ENCODE results near the gene MSMO1. TPM values are rescaled to one million over a fixed set of nuclear protein-coding genes. Genes with fewer than 3 reads are reported as not detected.

MSMO1 gene
- polyA plus RNA-seq, 1 donor: 145 TPM

- Histone ChIP-seq H3K27me3 (ENCODE audit: control insufficient read depth, insufficient read depth, low read length) (no peaks in the 10 kb centered on the region), H3K4me3 (ENCODE audit: low read length) (no peak overlapping the region), H3K9me3 (ENCODE audit: control insufficient read depth, low read depth, low read length) (no peaks in the 10 kb centered on the region), H3K27ac (ENCODE audit: low read length) (no peak overlapping the region), H3K4me1 (ENCODE audit: control insufficient read depth, insufficient read depth, low read length) (no peaks in the 10 kb centered on the region), H3K36me3 (ENCODE audit: control insufficient read depth, insufficient read depth, low read length) (peaks cover 8% of the 10 kb centered on the region)
- no CpG with 5 or more reads among the region's 2 CpGs for WGBS (ENCODE audit: insufficient coverage, low lambda C conversion rate)
- DNase-seq: no peak
Observed at GRCh38 chr4:165293927-165294649, 33.4 kb upstream of the MSMO1 start.

GRCh38 chr4:165294907-165295306 is 32.6 kb upstream of the MSMO1 start:
- DNase-seq: no peak
- WGBS (ENCODE audit: insufficient coverage, low lambda C conversion rate): 29% methylated on average over 1 of the region's 5 CpGs
- Histone ChIP-seq H3K4me1 (ENCODE audit: control insufficient read depth, insufficient read depth, low read length) (no peaks in the 10 kb centered on the region), H3K36me3 (ENCODE audit: control insufficient read depth, insufficient read depth, low read length) (peaks cover 11% of the 10 kb centered on the region), H3K27ac (ENCODE audit: low read length) (no peak overlapping the region), H3K9me3 (ENCODE audit: control insufficient read depth, low read depth, low read length) (no peaks in the 10 kb centered on the region), H3K4me3 (ENCODE audit: low read length) (no peak overlapping the region), H3K27me3 (ENCODE audit: control insufficient read depth, insufficient read depth, low read length) (no peaks in the 10 kb centered on the region)

GRCh38 chr4:165297626-165298025 is 29.8 kb upstream of the MSMO1 start:
- Histone ChIP-seq H3K27me3 (ENCODE audit: control insufficient read depth, insufficient read depth, low read length) (no peaks in the 10 kb centered on the region), H3K9me3 (ENCODE audit: control insufficient read depth, low read depth, low read length) (no peaks in the 10 kb centered on the region), H3K4me1 (ENCODE audit: control insufficient read depth, insufficient read depth, low read length) (no peaks in the 10 kb centered on the region), H3K27ac (ENCODE audit: low read length) (no peak overlapping the region), H3K4me3 (ENCODE audit: low read length) (no peak overlapping the region), H3K36me3 (ENCODE audit: control insufficient read depth, insufficient read depth, low read length) (peaks cover 11% of the 10 kb centered on the region)
- no CpG with 5 or more reads among the region's 8 CpGs for WGBS (ENCODE audit: insufficient coverage, low lambda C conversion rate)
- DNase-seq: no peak

GRCh38 chr4:165299399-165300060 is 27.9 kb upstream of the MSMO1 start:
- Histone ChIP-seq H3K4me1 (ENCODE audit: control insufficient read depth, insufficient read depth, low read length) (no peaks in the 10 kb centered on the region), H3K36me3 (ENCODE audit: control insufficient read depth, insufficient read depth, low read length) (peaks cover 11% of the 10 kb centered on the region), H3K4me3 (ENCODE audit: low read length) (no peak overlapping the region), H3K27ac (ENCODE audit: low read length) (no peak overlapping the region), H3K9me3 (ENCODE audit: control insufficient read depth, low read depth, low read length) (no peaks in the 10 kb centered on the region), H3K27me3 (ENCODE audit: control insufficient read depth, insufficient read depth, low read length) (no peaks in the 10 kb centered on the region)
- no peak for DNase-seq
- 100% methylated on average over 2 of the region's 5 CpGs for WGBS (ENCODE audit: insufficient coverage, low lambda C conversion rate)

- WGBS (ENCODE audit: insufficient coverage, low lambda C conversion rate): 57% methylated on average over 1 of the region's 1 CpG
- H3K4me3 ChIP-seq (ENCODE audit: low read length): no peak overlapping the region
- no peaks in the 10 kb centered on the region for H3K4me1 ChIP-seq (ENCODE audit: control insufficient read depth, insufficient read depth, low read length)
- no peak overlapping the region for H3K27ac ChIP-seq (ENCODE audit: low read length)
- H3K27me3 ChIP-seq (ENCODE audit: control insufficient read depth, insufficient read depth, low read length): no peaks in the 10 kb centered on the region
- DNase-seq: no peak
- H3K9me3 ChIP-seq (ENCODE audit: control insufficient read depth, low read depth, low read length): no peaks in the 10 kb centered on the region
- H3K36me3 ChIP-seq (ENCODE audit: control insufficient read depth, insufficient read depth, low read length): peaks cover 8% of the 10 kb centered on the region
Observed at GRCh38 chr4:165301833-165302232, 25.6 kb upstream of the MSMO1 start.

GRCh38 chr4:165302658-165303057 is 24.8 kb upstream of the MSMO1 start:
- no peak for DNase-seq
- H3K27me3 ChIP-seq (ENCODE audit: control insufficient read depth, insufficient read depth, low read length): no peaks in the 10 kb centered on the region
- H3K9me3 ChIP-seq (ENCODE audit: control insufficient read depth, low read depth, low read length): no peaks in the 10 kb centered on the region
- no peaks in the 10 kb centered on the region for H3K4me1 ChIP-seq (ENCODE audit: control insufficient read depth, insufficient read depth, low read length)
- WGBS (ENCODE audit: insufficient coverage, low lambda C conversion rate): 89% methylated on average over 1 of the region's 1 CpG
- H3K4me3 ChIP-seq (ENCODE audit: low read length): no peak overlapping the region
- H3K36me3 ChIP-seq (ENCODE audit: control insufficient read depth, insufficient read depth, low read length): peaks cover 8% of the 10 kb centered on the region
- H3K27ac ChIP-seq (ENCODE audit: low read length): no peak overlapping the region

- 100% methylated on average over 1 of the region's 1 CpG for WGBS (ENCODE audit: insufficient coverage, low lambda C conversion rate)
- DNase-seq: no peak
- Histone ChIP-seq H3K4me3 (ENCODE audit: low read length) (no peak overlapping the region), H3K27ac (ENCODE audit: low read length) (no peak overlapping the region), H3K4me1 (ENCODE audit: control insufficient read depth, insufficient read depth, low read length) (no peaks in the 10 kb centered on the region), H3K9me3 (ENCODE audit: control insufficient read depth, low read depth, low read length) (no peaks in the 10 kb centered on the region), H3K27me3 (ENCODE audit: control insufficient read depth, insufficient read depth, low read length) (no peaks in the 10 kb centered on the region), H3K36me3 (ENCODE audit: control insufficient read depth, insufficient read depth, low read length) (peaks cover 12% of the 10 kb centered on the region)
Observed at GRCh38 chr4:165308166-165308565, 19.3 kb upstream of the MSMO1 start.

- no peak for DNase-seq
- no peaks in the 10 kb centered on the region for H3K9me3 ChIP-seq (ENCODE audit: control insufficient read depth, low read depth, low read length)
- no peak overlapping the region for H3K27ac ChIP-seq (ENCODE audit: low read length)
- no CpG with 5 or more reads among the region's 2 CpGs for WGBS (ENCODE audit: insufficient coverage, low lambda C conversion rate)
- H3K27me3 ChIP-seq (ENCODE audit: control insufficient read depth, insufficient read depth, low read length): no peaks in the 10 kb centered on the region
- no peaks in the 10 kb centered on the region for H3K4me1 ChIP-seq (ENCODE audit: control insufficient read depth, insufficient read depth, low read length)
- no peak overlapping the region for H3K4me3 ChIP-seq (ENCODE audit: low read length)
- H3K36me3 ChIP-seq (ENCODE audit: control insufficient read depth, insufficient read depth, low read length): peaks cover 12% of the 10 kb centered on the region
Observed at GRCh38 chr4:165308606-165309005, 18.9 kb upstream of the MSMO1 start.

- Histone ChIP-seq H3K27me3 (ENCODE audit: control insufficient read depth, insufficient read depth, low read length) (no peaks in the 10 kb centered on the region), H3K4me1 (ENCODE audit: control insufficient read depth, insufficient read depth, low read length) (no peaks in the 10 kb centered on the region), H3K9me3 (ENCODE audit: control insufficient read depth, low read depth, low read length) (no peaks in the 10 kb centered on the region), H3K36me3 (ENCODE audit: control insufficient read depth, insufficient read depth, low read length) (peaks cover 16% of the 10 kb centered on the region), H3K27ac (ENCODE audit: low read length) (no peak overlapping the region), H3K4me3 (ENCODE audit: low read length) (no peak overlapping the region)
- WGBS (ENCODE audit: insufficient coverage, low lambda C conversion rate): 91% methylated on average over 3 of the region's 4 CpGs
- no peak for DNase-seq
Observed at GRCh38 chr4:165309456-165309855, 18.0 kb upstream of the MSMO1 start.

GRCh38 chr4:165312506-165312905 is 15.0 kb upstream of the MSMO1 start:
- H3K4me1 ChIP-seq (ENCODE audit: control insufficient read depth, insufficient read depth, low read length): no peaks in the 10 kb centered on the region
- no peak for DNase-seq
- peaks cover 16% of the 10 kb centered on the region for H3K36me3 ChIP-seq (ENCODE audit: control insufficient read depth, insufficient read depth, low read length)
- H3K4me3 ChIP-seq (ENCODE audit: low read length): no peak overlapping the region
- WGBS (ENCODE audit: insufficient coverage, low lambda C conversion rate): 100% methylated on average over 2 of the region's 2 CpGs
- H3K27ac ChIP-seq (ENCODE audit: low read length): no peak overlapping the region
- no peaks in the 10 kb centered on the region for H3K9me3 ChIP-seq (ENCODE audit: control insufficient read depth, low read depth, low read length)
- no peaks in the 10 kb centered on the region for H3K27me3 ChIP-seq (ENCODE audit: control insufficient read depth, insufficient read depth, low read length)

GRCh38 chr4:165319030-165319429 is 8.4 kb upstream of the MSMO1 start:
- Histone ChIP-seq H3K9me3 (ENCODE audit: control insufficient read depth, low read depth, low read length) (no peaks in the 10 kb centered on the region), H3K27ac (ENCODE audit: low read length) (no peak overlapping the region), H3K4me1 (ENCODE audit: control insufficient read depth, insufficient read depth, low read length) (no peaks in the 10 kb centered on the region), H3K4me3 (ENCODE audit: low read length) (no peak overlapping the region), H3K36me3 (ENCODE audit: control insufficient read depth, insufficient read depth, low read length) (peaks cover 5% of the 10 kb centered on the region), H3K27me3 (ENCODE audit: control insufficient read depth, insufficient read depth, low read length) (no peaks in the 10 kb centered on the region)
- DNase-seq: no peak
- 92% methylated on average over 3 of the region's 5 CpGs for WGBS (ENCODE audit: insufficient coverage, low lambda C conversion rate)

Data from large intestine (tissue), 3 donors.